GM23248 (cell line): ENCODE measurements around the gene GOLT1A.

ENCODE experiments used
- EZH2 ChIP-seq: fragments of 200-600 bp; sonication (generic); IDR thresholded peaks from 2 replicates; pipeline ENCODE4 v1.6.1; 2018; ENCODE audit warnings: antibody characterized with exemption, mild to moderate bottlenecking; ENCODE audit not compliant: insufficient read depth, poor library complexity, severe bottlenecking
- EZH2phosphoT487 ChIP-seq: fragments of 200-600 bp; sonication (generic); IDR thresholded peaks from 2 replicates; pipeline ENCODE4 v1.6.1; 2018; ENCODE audit warnings: antibody characterized with exemption, moderate library complexity, mild to moderate bottlenecking, low read depth; ENCODE audit not compliant: insufficient read depth

DNA sequence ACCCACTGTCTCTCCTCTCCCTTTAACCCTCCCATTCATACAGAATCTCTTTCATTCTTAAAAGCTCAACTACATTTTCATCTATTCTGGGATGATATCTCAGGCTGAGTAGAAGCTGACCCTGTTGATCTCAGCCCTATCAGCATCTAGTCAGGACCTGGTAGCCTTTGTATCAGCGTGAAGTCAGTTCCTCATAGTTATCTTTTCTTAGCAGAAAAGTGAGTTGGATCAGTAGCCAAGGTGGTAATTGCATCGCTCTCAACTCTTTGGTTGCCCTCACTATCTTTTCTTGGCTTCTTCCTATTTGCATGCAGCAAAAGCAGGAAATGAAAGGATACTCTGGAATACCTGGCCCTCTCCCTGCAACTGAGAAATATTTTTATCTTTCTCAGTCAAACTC lies 13.6 kb upstream of the GOLT1A start:
- no peak for TF ChIP-seq EZH2
- no peak for TF ChIP-seq EZH2phosphoT487
